HCT116 (cell line): ENCODE measurements around the gene CDR2L. TPM values are rescaled to one million over a fixed set of nuclear protein-coding genes. Genes with fewer than 3 reads are reported as not detected.
"Not testable (repeated sequence)": the region's sequence is repeated elsewhere in the genome, so short reads cannot be mapped to it uniquely, and the experiment has no call there.

Source experiments
- ATAC-seq: fragments of 200-7000 bp; cut with Tn5 transposase; 2 replicates; pipeline ENCODE4 v1.9.1; 2020; ENCODE audit warnings: mild to moderate bottlenecking, moderate library complexity
- BruUV-seq: library from RNA; stranded (reverse); fragments of 400-500 nt; replicated peaks from 2 replicates; lab custom pipeline; 2021; lab: Mats Ljungman, UMichigan
- CTCF ChIA-PET: fragments of 300-600 bp; sonication (Branson Sonifier 250); formaldehyde crosslinking; loops from one replicate; lab custom pipeline; 2021; ENCODE audit warnings: antibody characterized with exemption; lab: Charles Lee
- POLR2A ChIA-PET: fragments of 300-600, 350-600 bp; sonication (Branson Sonifier 250); formaldehyde crosslinking; loops from one replicate; lab custom pipeline; 2021; ENCODE audit warnings: antibody characterized with exemption; lab: Charles Lee
- RAD21 ChIA-PET, 2 experiments: fragments of 300-600 bp; sonication (Branson Sonifier 250); formaldehyde crosslinking; loops; one replicate each; lab custom pipeline; 2023; ENCODE audit warnings: low total read pairs in 2 of 2; ENCODE audit not compliant: uncharacterized antibody in 2 of 2, unreplicated experiment in 2 of 2, low non-redundant PET in 1 of 2; lab: Charles Lee
- DNase-seq: peaks from one replicate; pipeline ENCODE4 v3.0.0-alpha.2; 2010; ENCODE audit warnings: low read depth, low spot score
- H2AFZ ChIP-seq: fragments of 200-600 bp; shearing (Covaris generic), sonication (generic); 2 replicates; pipeline ENCODE4 v1.6.1; 2017; ENCODE audit warnings: low read depth, mixed run types, mixed read lengths, antibody characterized with exemption, low read length; ENCODE audit not compliant: poor library complexity, severe bottlenecking
- H3K27ac ChIP-seq: 2 replicates; pipeline ENCODE4 v1.5.1; 2012; ENCODE audit warnings: low read depth, low read length
- H3K27me3 ChIP-seq: fragments of 200-600 bp; sonication (generic); 2 replicates; pipeline ENCODE4 v1.6.1; 2016; ENCODE audit warnings: mixed run types, low read length, mixed read lengths; ENCODE audit not compliant: insufficient read depth
- H3K36me3 ChIP-seq, 2 experiments: fragments of 200-500 bp in 1 of 2; fragments of 200-600 bp in 1 of 2; sonication (Bioruptor generic) in 1 of 2; sonication (generic) in 1 of 2; 2 replicates each; pipeline versions ENCODE4 v1.5.1 to v1.6.1; 2014 to 2016; ENCODE audit warnings: low read length in 2 of 2, inconsistent platforms in 1 of 2, mixed read lengths in 1 of 2, mixed run types in 1 of 2; ENCODE audit not compliant: insufficient read depth in 2 of 2, control insufficient read depth in 1 of 2
- H3K4me1 ChIP-seq, 2 experiments: fragments of 200-600 bp in 1 of 2; sonication (generic) in 1 of 2; 2 replicates each; pipeline versions ENCODE4 v1.5.1 to v1.6.1; 2012 to 2017; ENCODE audit warnings: low read length in 2 of 2, inconsistent platforms in 1 of 2, mild to moderate bottlenecking in 1 of 2, mixed read lengths in 1 of 2, mixed run types in 1 of 2, moderate library complexity in 1 of 2; ENCODE audit not compliant: insufficient read depth in 2 of 2, control insufficient read depth in 1 of 2
- H3K4me2 ChIP-seq: fragments of 200-600 bp; sonication (generic); 2 replicates; pipeline ENCODE4 v1.6.1; 2017; ENCODE audit warnings: mixed run types, low read length, mixed read lengths
- H3K4me3 ChIP-seq, 2 experiments: fragments of 200-600 bp in 1 of 2; sonication (generic) in 1 of 2; replicated peaks in 1 of 2; 2 replicates each; pipeline ENCODE4 v1.5.1; 2011 to 2016; ENCODE audit warnings: low read length in 2 of 2, control low read depth in 1 of 2, low read depth in 1 of 2, mild to moderate bottlenecking in 1 of 2, mixed read lengths in 1 of 2, mixed run types in 1 of 2
- H3K79me2 ChIP-seq: fragments of 200-600 bp; sonication (generic); 2 replicates; pipeline ENCODE4 v1.6.1; 2017; ENCODE audit warnings: mild to moderate bottlenecking, mixed run types, low read length, moderate library complexity, mixed read lengths; ENCODE audit not compliant: insufficient read depth
- H3K9ac ChIP-seq: fragments of 200-600 bp; sonication (generic); 2 replicates; pipeline ENCODE4 v1.6.1; 2016; ENCODE audit warnings: low read length, mixed read lengths
- H3K9me2 ChIP-seq: fragments of 200-600 bp; sonication (generic), shearing (Covaris generic); 2 replicates; pipeline ENCODE4 v1.6.1; 2017; ENCODE audit warnings: mixed run types, mild to moderate bottlenecking, moderate library complexity; ENCODE audit not compliant: insufficient read depth
- H3K9me3 ChIP-seq, 2 experiments: fragments of 200-500 bp in 1 of 2; fragments of 200-600 bp in 1 of 2; sonication (Bioruptor generic) in 1 of 2; sonication (generic) in 1 of 2; 2 replicates each; pipeline ENCODE4 v1.6.1; 2014 to 2017; ENCODE audit warnings: low read length in 2 of 2, mixed read lengths in 2 of 2, inconsistent platforms in 1 of 2, low read depth in 1 of 2, mild to moderate bottlenecking in 1 of 2, mixed run types in 1 of 2, moderate library complexity in 1 of 2; ENCODE audit not compliant: control insufficient read depth in 1 of 2, insufficient read depth in 1 of 2
- H4K20me1 ChIP-seq: fragments of 200-600 bp; sonication (generic), shearing (Covaris generic); 2 replicates; pipeline ENCODE4 v1.6.1; 2017; ENCODE audit warnings: mixed run types, mild to moderate bottlenecking, moderate library complexity; ENCODE audit not compliant: insufficient read depth
- CBX3 ChIP-seq: IDR thresholded peaks from 2 replicates; pipeline ENCODE4 v1.6.1; 2012; ENCODE audit warnings: low read depth
- FOSL1 ChIP-seq: IDR thresholded peaks from 2 replicates; pipeline ENCODE4 v1.6.1; 2012; ENCODE audit warnings: low read depth
- JUND ChIP-seq: IDR thresholded peaks from 2 replicates; pipeline ENCODE4 v1.6.1; 2012
- ZNF274 ChIP-seq: fragments of 200-500 bp; sonication (Bioruptor generic); IDR thresholded peaks from 2 replicates; pipeline ENCODE4 v1.6.1; 2014; ENCODE audit warnings: mild to moderate bottlenecking, low read depth, low read length, inconsistent platforms
- intact Hi-C: fragments of 100-400 bp; cut with micrococcal nuclease; formaldehyde crosslinking; loops from 2 replicates; pipeline ENCODE4 v1.10.0; 2022
- total RNA-seq: library from RNA; stranded (reverse); gene quantifications from one replicate; pipeline ENCODE4 v1.2.1, GENCODE V29; 2021; ENCODE audit not compliant: unreplicated experiment
- TF ChIP-seq, protein P1 (sequence below): IDR thresholded peaks from 2 replicates; pipeline ENCODE4 v1.6.1; 2012

CDR2L gene
- total RNA-seq, 1 experiment from 2014 or later: 26.5 TPM

DNA sequence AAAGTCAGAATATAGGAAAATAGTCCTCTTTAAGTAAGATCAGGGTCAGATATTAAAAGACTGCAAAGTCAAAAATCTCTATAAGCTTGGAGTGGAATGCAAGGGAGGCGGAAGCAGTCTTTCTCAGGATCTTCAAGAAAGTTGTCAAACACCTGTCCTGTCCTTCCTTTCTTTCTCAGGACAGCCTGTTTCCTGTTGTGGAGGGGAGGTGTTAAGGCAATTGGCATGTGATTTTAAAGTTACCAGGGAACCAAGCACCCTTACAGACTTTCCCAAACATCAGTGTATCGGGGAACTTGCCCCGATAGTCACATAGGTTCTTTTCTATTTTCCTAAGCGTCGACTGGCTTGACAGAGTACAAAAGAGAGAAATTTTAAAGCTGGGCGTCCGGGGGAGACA lies 57.3 kb downstream of the CDR2L start:
- POLR2A ChIA-PET: no interaction called here
- Histone ChIP-seq H3K27ac (no peak overlapping the region), H4K20me1 (no peaks in the 10 kb centered on the region), H3K9me3 (no peaks in the 10 kb centered on the region), H3K27me3 (no peaks in the 10 kb centered on the region), H3K4me3 (no peak overlapping the region), H3K36me3 (peaks cover 21 to 26% of the 10 kb centered on the region in 2 experiments), H3K9me2 (no peaks in the 10 kb centered on the region), H3K4me2 (no peak overlapping the region), H2AFZ (no peak overlapping the region), H3K79me2 (peaks cover 45% of the 10 kb centered on the region), H3K4me1 (peaks cover 10 to 17% of the 10 kb centered on the region in 2 experiments; a peak in 3 of 4 replicates), H3K9ac (no peak overlapping the region)
- intact Hi-C loops: no loop called here
- RAD21 ChIA-PET: no interaction called here
- no peak for DNase-seq
- ATAC-seq: no peak
- CTCF ChIA-PET: no interaction called here
- BruUV-seq: no TSS peak
- TF ChIP-seq ZNF274 (no peak), CBX3 (no peak), FOSL1 (no peak), JUND (no peak)
- TF ChIP-seq, protein P1, sequence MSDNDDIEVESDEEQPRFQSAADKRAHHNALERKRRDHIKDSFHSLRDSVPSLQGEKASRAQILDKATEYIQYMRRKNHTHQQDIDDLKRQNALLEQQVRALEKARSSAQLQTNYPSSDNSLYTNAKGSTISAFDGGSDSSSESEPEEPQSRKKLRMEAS: no peak

DNA sequence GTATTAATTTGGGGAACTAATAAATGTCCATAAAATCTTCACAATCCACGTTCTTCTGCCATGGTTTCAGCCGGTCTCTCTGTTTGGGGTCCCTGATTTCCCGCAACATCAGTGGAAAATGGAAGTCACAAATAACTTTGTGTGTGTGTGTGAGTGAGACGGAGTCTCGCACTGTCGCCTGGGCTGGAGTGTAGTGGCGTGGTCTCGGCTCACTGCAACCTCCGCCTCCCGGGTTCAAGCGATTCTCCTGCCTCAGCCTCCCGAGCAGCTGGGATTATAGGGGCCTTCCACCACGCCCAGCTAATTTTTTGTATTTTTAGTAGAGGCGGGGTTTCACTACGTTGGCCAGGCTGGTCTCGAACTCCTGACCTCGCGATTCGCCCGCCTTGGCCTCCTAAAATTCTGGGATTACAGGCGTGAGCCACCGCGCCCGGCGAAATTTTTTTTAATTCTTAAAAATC lies 58.5 kb downstream of the CDR2L start:
- intact Hi-C loops: loop anchor here (1.0 kb wide), 1 partner anchor 11 kb away; no protein-coding TSS in a partner anchor

More for the DNA sequence above, 58.5 kb downstream of the CDR2L start:
- H3K27me3 ChIP-seq, H3K9me2 ChIP-seq, H3K9me3 ChIP-seq, H2AFZ ChIP-seq, DNase-seq, RAD21 ChIA-PET, H4K20me1 ChIP-seq, BruUV-seq: not testable (repeated sequence)
- peak overlapping the region; percentile 99 for H3K27ac ChIP-seq
- peak overlapping the region; percentile 65 for H3K4me2 ChIP-seq
- peaks cover 19 to 21% of the 10 kb centered on the region in 2 experiments; a peak in 3 of 4 replicates for H3K36me3 ChIP-seq
- H3K4me3 ChIP-seq: peak overlapping the region; percentile 86 to 98
- ATAC-seq: peak; percentile 24
- TF ChIP-seq CBX3: 0 out of 2 replicates have a peak, but pooled peaks have one; percentile 20
- H3K79me2 ChIP-seq: peaks cover 45% of the 10 kb centered on the region
- ChIA-PET CTCF (interaction anchor here (2.1 to 3.6 kb wide), 2 partner anchors 11 to 84 kb away, joined by 11 to 12 read pairs; no protein-coding TSS in a partner anchor), POLR2A (interaction anchor here (2.9 kb wide), 1 partner anchor 11 kb away, joined by 13 read pairs; no protein-coding TSS in a partner anchor)
- peak overlapping the region; percentile 97 for H3K9ac ChIP-seq
- peaks cover 10 to 17% of the 10 kb centered on the region in 2 experiments; a peak in 3 of 4 replicates for H3K4me1 ChIP-seq
